MM.1S (cell line): ENCODE results near the gene GALC.

ENCODE experiments used
- DNase-seq: peaks from one replicate; pipeline ENCODE4 v3.0.0-alpha.2; 2015
- H2AFZ ChIP-seq: fragments of 300-600 bp; sonication (generic); 2 replicates; pipeline ENCODE4 v1.6.0; 2016; ENCODE audit warnings: antibody characterized with exemption, low read length
- H3F3A ChIP-seq: fragments of 300-600 bp; sonication (generic); 2 replicates; pipeline ENCODE4 v1.6.1; 2016; ENCODE audit warnings: mild to moderate bottlenecking, antibody characterized with exemption, low read length, moderate library complexity, mixed read lengths; ENCODE audit not compliant: insufficient read depth
- H3K27ac ChIP-seq: fragments of 300-600 bp; sonication (generic); 2 replicates; pipeline ENCODE4 v1.5.1; 2016; ENCODE audit warnings: mild to moderate bottlenecking, low read length
- H3K27me3 ChIP-seq: fragments of 300-600 bp; sonication (generic); replicated peaks from 2 replicates; pipeline ENCODE4 v1.6.0; 2016; ENCODE audit warnings: low read length; ENCODE audit not compliant: insufficient read depth
- H3K36me3 ChIP-seq: fragments of 300-600 bp; sonication (generic); replicated peaks from 2 replicates; pipeline ENCODE4 v1.6.1; 2016; ENCODE audit warnings: mild to moderate bottlenecking, low read length, mixed read lengths; ENCODE audit not compliant: insufficient read depth
- H3K4me1 ChIP-seq: fragments of 300-600 bp; sonication (generic); 2 replicates; pipeline ENCODE4 v1.6.1; 2016; ENCODE audit warnings: low read length, mixed read lengths
- H3K4me2 ChIP-seq: fragments of 300-600 bp; sonication (generic); 2 replicates; pipeline ENCODE4 v1.6.0; 2016; ENCODE audit warnings: low read depth, low read length
- H3K4me3 ChIP-seq: fragments of 300-600 bp; sonication (generic); 2 replicates; pipeline ENCODE4 v1.5.1; 2016; ENCODE audit warnings: low read length, mixed read lengths
- H3K79me2 ChIP-seq: fragments of 300-600 bp; sonication (generic); 2 replicates; pipeline ENCODE4 v1.6.1; 2016; ENCODE audit warnings: mixed run types, low read length, mixed read lengths
- H3K9ac ChIP-seq: fragments of 300-600 bp; sonication (generic); 2 replicates; pipeline ENCODE4 v1.6.1; 2016; ENCODE audit warnings: low read length, mixed read lengths
- H3K9me2 ChIP-seq: fragments of 300-600 bp; sonication (generic); replicated peaks from 2 replicates; pipeline ENCODE4 v1.6.1; 2016; ENCODE audit warnings: mild to moderate bottlenecking, low read length, mixed read lengths; ENCODE audit not compliant: insufficient read depth
- H3K9me3 ChIP-seq: fragments of 300-600 bp; sonication (generic); replicated peaks from 2 replicates; pipeline ENCODE4 v1.6.1; 2016; ENCODE audit warnings: mild to moderate bottlenecking, low read length, mixed read lengths; ENCODE audit not compliant: insufficient read depth
- H4K20me1 ChIP-seq: fragments of 300-600 bp; sonication (generic); 2 replicates; pipeline ENCODE4 v1.6.1; 2016; ENCODE audit warnings: mild to moderate bottlenecking, low read length, moderate library complexity, mixed read lengths; ENCODE audit not compliant: insufficient read depth
- EZH2 ChIP-seq: fragments of 300-600 bp; sonication (generic); optimal IDR thresholded peaks from 2 replicates; pipeline ENCODE3; 2017; ENCODE audit warnings: low read depth, mild to moderate bottlenecking, antibody characterized with exemption, low read length, mixed read lengths
- EZH2phosphoT487 ChIP-seq: fragments of 300-600 bp; sonication (generic); IDR thresholded peaks from 2 replicates; pipeline ENCODE4 v1.6.1; 2018; ENCODE audit warnings: antibody characterized with exemption, low read length
- TF ChIP-seq, protein P1 (sequence below): fragments of 300-600 bp; sonication (generic); IDR thresholded peaks from 2 replicates; pipeline ENCODE4 v1.5.1; 2016; ENCODE audit warnings: antibody characterized with exemption, low read length, mixed read lengths

GALC gene

GRCh38 chr14:88009486-88009885 is 16.5 kb upstream of the GALC start:
- Histone ChIP-seq H3F3A (no peaks in the 10 kb centered on the region), H3K27me3 (no peaks in the 10 kb centered on the region), H2AFZ (no peak overlapping the region), H3K4me1 (no peaks in the 10 kb centered on the region), H3K9me3 (no peaks in the 10 kb centered on the region), H3K9ac (no peak overlapping the region), H3K79me2 (no peaks in the 10 kb centered on the region), H3K9me2 (no peaks in the 10 kb centered on the region), H4K20me1 (no peaks in the 10 kb centered on the region), H3K4me2 (no peak overlapping the region), H3K4me3 (no peak overlapping the region), H3K36me3 (no peaks in the 10 kb centered on the region), H3K27ac (no peak overlapping the region)
- TF ChIP-seq, protein P1, sequence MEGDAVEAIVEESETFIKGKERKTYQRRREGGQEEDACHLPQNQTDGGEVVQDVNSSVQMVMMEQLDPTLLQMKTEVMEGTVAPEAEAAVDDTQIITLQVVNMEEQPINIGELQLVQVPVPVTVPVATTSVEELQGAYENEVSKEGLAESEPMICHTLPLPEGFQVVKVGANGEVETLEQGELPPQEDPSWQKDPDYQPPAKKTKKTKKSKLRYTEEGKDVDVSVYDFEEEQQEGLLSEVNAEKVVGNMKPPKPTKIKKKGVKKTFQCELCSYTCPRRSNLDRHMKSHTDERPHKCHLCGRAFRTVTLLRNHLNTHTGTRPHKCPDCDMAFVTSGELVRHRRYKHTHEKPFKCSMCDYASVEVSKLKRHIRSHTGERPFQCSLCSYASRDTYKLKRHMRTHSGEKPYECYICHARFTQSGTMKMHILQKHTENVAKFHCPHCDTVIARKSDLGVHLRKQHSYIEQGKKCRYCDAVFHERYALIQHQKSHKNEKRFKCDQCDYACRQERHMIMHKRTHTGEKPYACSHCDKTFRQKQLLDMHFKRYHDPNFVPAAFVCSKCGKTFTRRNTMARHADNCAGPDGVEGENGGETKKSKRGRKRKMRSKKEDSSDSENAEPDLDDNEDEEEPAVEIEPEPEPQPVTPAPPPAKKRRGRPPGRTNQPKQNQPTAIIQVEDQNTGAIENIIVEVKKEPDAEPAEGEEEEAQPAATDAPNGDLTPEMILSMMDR = no peak
- TF ChIP-seq EZH2phosphoT487 = no peak
- TF ChIP-seq EZH2 = no peak
- no peak for DNase-seq

DNA sequence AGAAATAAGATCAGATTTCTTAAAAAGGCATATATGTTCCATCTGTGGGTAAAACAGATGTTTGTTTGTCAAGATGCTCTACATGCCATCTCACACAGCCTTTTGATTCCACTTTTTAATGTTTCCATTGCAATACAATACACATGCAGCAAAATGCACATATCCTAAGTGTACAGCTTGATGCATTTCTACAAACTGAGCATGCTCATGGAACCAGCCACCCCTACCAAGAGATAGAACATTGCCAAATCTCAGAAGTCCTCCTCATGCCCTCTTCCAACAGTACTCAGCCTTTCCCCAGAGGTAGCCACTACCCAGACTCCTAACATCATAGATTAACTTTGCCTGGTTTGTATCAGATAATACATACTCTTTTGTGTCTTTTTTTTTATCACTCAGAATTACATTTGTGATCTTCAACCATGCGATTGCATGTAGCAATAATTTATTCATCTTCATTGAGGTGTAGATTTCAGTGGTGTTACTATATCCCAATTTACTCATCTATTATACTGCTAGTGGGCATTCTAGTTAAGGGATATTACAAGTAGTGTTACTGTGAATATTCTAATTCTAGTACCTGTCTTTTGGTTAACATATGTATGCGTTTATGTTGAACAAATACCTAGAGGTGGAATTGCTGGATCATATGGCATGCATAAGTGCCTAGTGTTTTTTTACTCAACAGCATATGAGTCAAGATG is 15.2 kb upstream of the GALC start:
- H3K4me2 ChIP-seq = no peak overlapping the region
- no peak overlapping the region for H3K9ac ChIP-seq
- H3K27me3 ChIP-seq = no peaks in the 10 kb centered on the region
- no peaks in the 10 kb centered on the region for H3K36me3 ChIP-seq
- H3K4me1 ChIP-seq = no peaks in the 10 kb centered on the region
- H3F3A ChIP-seq = no peaks in the 10 kb centered on the region
- no peaks in the 10 kb centered on the region for H3K9me2 ChIP-seq
- TF ChIP-seq EZH2phosphoT487 (no peak), EZH2 (no peak)
- TF ChIP-seq, protein P1 = no peak
- H3K9me3 ChIP-seq = no peaks in the 10 kb centered on the region
- H4K20me1 ChIP-seq = no peaks in the 10 kb centered on the region
- no peaks in the 10 kb centered on the region for H3K79me2 ChIP-seq
- no peak for DNase-seq
- H3K4me3 ChIP-seq = no peak overlapping the region
- H2AFZ ChIP-seq = no peak overlapping the region
- H3K27ac ChIP-seq = no peak overlapping the region

DNA sequence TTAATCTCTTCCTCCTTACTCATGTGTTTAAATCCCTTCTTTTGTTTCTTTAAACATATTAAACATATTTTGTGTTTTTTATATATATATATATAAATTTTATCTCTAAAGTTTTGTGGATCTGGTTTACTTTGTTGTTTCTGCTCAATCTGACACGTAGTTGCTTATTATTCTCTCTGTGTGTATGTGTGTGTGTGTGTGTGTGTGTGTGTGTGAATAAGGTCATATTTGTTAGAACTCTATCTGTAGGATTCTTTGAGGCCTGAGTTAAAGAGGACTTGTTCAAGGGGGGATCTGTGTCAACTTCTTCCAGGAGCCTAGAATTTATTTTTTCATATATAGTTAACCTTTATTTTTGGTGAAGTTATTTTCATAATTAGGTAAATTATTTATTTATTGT is 14.6 kb upstream of the GALC start:
- no peaks in the 10 kb centered on the region for H3K9me2 ChIP-seq
- no peaks in the 10 kb centered on the region for H3K4me1 ChIP-seq
- H3K27ac ChIP-seq = no peak overlapping the region
- H3K4me3 ChIP-seq = no peak overlapping the region
- H3K36me3 ChIP-seq = no peaks in the 10 kb centered on the region
- no peak overlapping the region for H3K4me2 ChIP-seq
- no peaks in the 10 kb centered on the region for H3K79me2 ChIP-seq
- no peak overlapping the region for H3K9ac ChIP-seq
- H2AFZ ChIP-seq = no peak overlapping the region
- TF ChIP-seq, protein P1 = no peak
- TF ChIP-seq EZH2 = no peak
- no peak for TF ChIP-seq EZH2phosphoT487
- H3K9me3 ChIP-seq = no peaks in the 10 kb centered on the region
- no peak for DNase-seq
- no peaks in the 10 kb centered on the region for H3K27me3 ChIP-seq
- H4K20me1 ChIP-seq = no peaks in the 10 kb centered on the region
- H3F3A ChIP-seq = no peaks in the 10 kb centered on the region
